ENCODE data around the gene PPIA. TPM values are rescaled to one million over a fixed set of nuclear protein-coding genes. Genes with fewer than 3 reads are reported as not detected.
A peak's percentile ranks its signal among the peaks of the same experiment; 100 is the strongest.

The PPIA gene
- polyA plus RNA-seq, 1 of the 3 experiments (the other 2 are of a cell fraction) = 6,267 TPM

- TF ChIP-seq PBX3 (IDR thresholded peaks at IDR 0.05) (no peak; the same call in 1 of the 2 replicates), TAF1 (IDR thresholded peaks at IDR 0.05; ENCODE audit: borderline replicate concordance, low read depth, low read length) (peak; percentile 83)
Measured at GRCh38 chr7:44797329-44798258, 1.1 kb downstream of the PPIA start (continued).

GRCh38 chr7:44798649-44799305, 2.3 kb downstream of the PPIA start:
- Histone ChIP-seq H3K36me3 (replicated peaks in 1 of 2; ENCODE audit: control insufficient read depth in 1 of 2, insufficient read depth in 2 of 2, low read length in 1 of 2) (peaks cover 42 to 60% of the 10 kb centered on the region in 2 experiments), H3K27ac (ENCODE audit: low read depth in 2 of 2, low read length in 1 of 2) (peak overlapping the region in 1 of 2 experiments; percentile 97; a peak in 1 of 4 replicates)
- DNase-seq = no peak

More at GRCh38 chr7:44798649-44799305, 2.3 kb downstream of the PPIA start:
- Histone ChIP-seq H3K9ac (peak overlapping the region; percentile 98; the same call in 1 of the 2 replicates), H2AFZ (ENCODE audit: low read depth) (no peak overlapping the region), H3K4me1 (ENCODE audit: control insufficient read depth in 1 of 2, insufficient read depth in 2 of 2, low read depth in 1 of 2, low read length in 1 of 2) (peaks cover 5 to 7% of the 10 kb centered on the region in 2 experiments; a peak in 3 of 4 replicates), H3K9me2 (no peaks in the 10 kb centered on the region), H3K4me2 (peak overlapping the region; percentile 97), H3F3A (replicated peaks; ENCODE audit: insufficient read depth) (peaks cover 65% of the 10 kb centered on the region), H3K79me2 (ENCODE audit: insufficient read depth) (peaks cover 80% of the 10 kb centered on the region), H3K4me3 (ENCODE audit: low read depth in 2 of 2, low read length in 1 of 2) (peak overlapping the region; percentile 75 to 97), H3K9me3 (no peaks in the 10 kb centered on the region), H4K20me1 (ENCODE audit: insufficient read depth) (peaks cover 64% of the 10 kb centered on the region), H3K27me3 (ENCODE audit: insufficient read depth) (no peaks in the 10 kb centered on the region)
- ChIA-PET POLR2A (interaction anchor here (0.6 to 2.6 kb wide), 9 partner anchors 13 to 651 kb away, joined by 3 to 14 read pairs (median 4); partner anchors contain the start of genes H2AZ2 and OGDH), CTCF (interaction anchor here (0.7 to 4.4 kb wide), 13 partner anchors 12 to 337 kb away, joined by 3 to 13 read pairs (median 4); partner anchors contain the start of gene OGDH)
- TF ChIP-seq NFIC (IDR thresholded peaks at IDR 0.05; ENCODE audit: borderline replicate concordance) = no peak
- no peak for TF ChIP-seq ELF1 (IDR thresholded peaks at IDR 0.05)
- TF ChIP-seq, protein P1, sequence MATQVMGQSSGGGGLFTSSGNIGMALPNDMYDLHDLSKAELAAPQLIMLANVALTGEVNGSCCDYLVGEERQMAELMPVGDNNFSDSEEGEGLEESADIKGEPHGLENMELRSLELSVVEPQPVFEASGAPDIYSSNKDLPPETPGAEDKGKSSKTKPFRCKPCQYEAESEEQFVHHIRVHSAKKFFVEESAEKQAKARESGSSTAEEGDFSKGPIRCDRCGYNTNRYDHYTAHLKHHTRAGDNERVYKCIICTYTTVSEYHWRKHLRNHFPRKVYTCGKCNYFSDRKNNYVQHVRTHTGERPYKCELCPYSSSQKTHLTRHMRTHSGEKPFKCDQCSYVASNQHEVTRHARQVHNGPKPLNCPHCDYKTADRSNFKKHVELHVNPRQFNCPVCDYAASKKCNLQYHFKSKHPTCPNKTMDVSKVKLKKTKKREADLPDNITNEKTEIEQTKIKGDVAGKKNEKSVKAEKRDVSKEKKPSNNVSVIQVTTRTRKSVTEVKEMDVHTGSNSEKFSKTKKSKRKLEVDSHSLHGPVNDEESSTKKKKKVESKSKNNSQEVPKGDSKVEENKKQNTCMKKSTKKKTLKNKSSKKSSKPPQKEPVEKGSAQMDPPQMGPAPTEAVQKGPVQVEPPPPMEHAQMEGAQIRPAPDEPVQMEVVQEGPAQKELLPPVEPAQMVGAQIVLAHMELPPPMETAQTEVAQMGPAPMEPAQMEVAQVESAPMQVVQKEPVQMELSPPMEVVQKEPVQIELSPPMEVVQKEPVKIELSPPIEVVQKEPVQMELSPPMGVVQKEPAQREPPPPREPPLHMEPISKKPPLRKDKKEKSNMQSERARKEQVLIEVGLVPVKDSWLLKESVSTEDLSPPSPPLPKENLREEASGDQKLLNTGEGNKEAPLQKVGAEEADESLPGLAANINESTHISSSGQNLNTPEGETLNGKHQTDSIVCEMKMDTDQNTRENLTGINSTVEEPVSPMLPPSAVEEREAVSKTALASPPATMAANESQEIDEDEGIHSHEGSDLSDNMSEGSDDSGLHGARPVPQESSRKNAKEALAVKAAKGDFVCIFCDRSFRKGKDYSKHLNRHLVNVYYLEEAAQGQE (IDR thresholded peaks at IDR 0.05; ENCODE audit: low read depth, low read length) = no peak
- no peak; the same call in 1 of the 2 replicates for TF ChIP-seq POLR2AphosphoS5 (IDR thresholded peaks at IDR 0.05; ENCODE audit: low read depth, low read length)
- TF ChIP-seq RCOR1 (IDR thresholded peaks at IDR 0.05; ENCODE audit: low read length) = no peak
- TF ChIP-seq TCF12 (IDR thresholded peaks at IDR 0.05) = no peak
- TF ChIP-seq, protein P2, sequence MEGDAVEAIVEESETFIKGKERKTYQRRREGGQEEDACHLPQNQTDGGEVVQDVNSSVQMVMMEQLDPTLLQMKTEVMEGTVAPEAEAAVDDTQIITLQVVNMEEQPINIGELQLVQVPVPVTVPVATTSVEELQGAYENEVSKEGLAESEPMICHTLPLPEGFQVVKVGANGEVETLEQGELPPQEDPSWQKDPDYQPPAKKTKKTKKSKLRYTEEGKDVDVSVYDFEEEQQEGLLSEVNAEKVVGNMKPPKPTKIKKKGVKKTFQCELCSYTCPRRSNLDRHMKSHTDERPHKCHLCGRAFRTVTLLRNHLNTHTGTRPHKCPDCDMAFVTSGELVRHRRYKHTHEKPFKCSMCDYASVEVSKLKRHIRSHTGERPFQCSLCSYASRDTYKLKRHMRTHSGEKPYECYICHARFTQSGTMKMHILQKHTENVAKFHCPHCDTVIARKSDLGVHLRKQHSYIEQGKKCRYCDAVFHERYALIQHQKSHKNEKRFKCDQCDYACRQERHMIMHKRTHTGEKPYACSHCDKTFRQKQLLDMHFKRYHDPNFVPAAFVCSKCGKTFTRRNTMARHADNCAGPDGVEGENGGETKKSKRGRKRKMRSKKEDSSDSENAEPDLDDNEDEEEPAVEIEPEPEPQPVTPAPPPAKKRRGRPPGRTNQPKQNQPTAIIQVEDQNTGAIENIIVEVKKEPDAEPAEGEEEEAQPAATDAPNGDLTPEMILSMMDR (IDR thresholded peaks at IDR 0.05) = no peak
- TF ChIP-seq CHD2 (IDR thresholded peaks at IDR 0.05; ENCODE audit: low read length, partially characterized antibody) = no peak
- no peak for TF ChIP-seq TEAD4 (IDR thresholded peaks at IDR 0.05; ENCODE audit: borderline replicate concordance, insufficient read depth)
- no peak for TF ChIP-seq USF2 (IDR thresholded peaks at IDR 0.05; ENCODE audit: borderline replicate concordance, low read depth, low read length)
- TF ChIP-seq FOSL2 (IDR thresholded peaks at IDR 0.05; ENCODE audit: borderline replicate concordance, low read depth) = no peak
- TF ChIP-seq NRF1 (IDR thresholded peaks at IDR 0.05; ENCODE audit: low read depth, low read length) = no peak
- WGBS (ENCODE audit: low lambda C conversion rate) = 29% methylated on average over 2 of the region's 2 CpGs
